GM13977 (cell line): Measurements from ENCODE around the gene KRTAP2-2.
"Not testable (repeated sequence)": the region's sequence is repeated elsewhere in the genome, so short reads cannot be mapped to it uniquely, and the experiment has no call there.

Experiments used
- DNase-seq: peaks from one replicate; pipeline ENCODE4 v3.0.0; 2012; ENCODE audit warnings: low spot score
- CTCF ChIP-seq: IDR thresholded peaks from 2 replicates; pipeline ENCODE4 v1.5.1; 2012; ENCODE audit warnings: mild to moderate bottlenecking, control low read depth; ENCODE audit not compliant: insufficient read depth; ENCODE audit errors: extremely low read depth, missing control alignments
- in situ Hi-C: fragments of 300-500 bp; cut with MboI; formaldehyde crosslinking; loops from one replicate; pipeline ENCODE4 v1.12.0; 2022; ENCODE audit warnings: low sequenced_read_pairs, low pct_unique_long_range_greater_than_20kb, mixed read lengths, inconsistent platforms; ENCODE audit not compliant: unreplicated experiment

KRTAP2-2 gene, protein sequence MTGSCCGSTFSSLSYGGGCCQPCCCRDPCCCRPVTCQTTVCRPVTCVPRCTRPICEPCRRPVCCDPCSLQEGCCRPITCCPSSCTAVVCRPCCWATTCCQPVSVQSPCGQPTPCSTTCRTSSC

DNA sequence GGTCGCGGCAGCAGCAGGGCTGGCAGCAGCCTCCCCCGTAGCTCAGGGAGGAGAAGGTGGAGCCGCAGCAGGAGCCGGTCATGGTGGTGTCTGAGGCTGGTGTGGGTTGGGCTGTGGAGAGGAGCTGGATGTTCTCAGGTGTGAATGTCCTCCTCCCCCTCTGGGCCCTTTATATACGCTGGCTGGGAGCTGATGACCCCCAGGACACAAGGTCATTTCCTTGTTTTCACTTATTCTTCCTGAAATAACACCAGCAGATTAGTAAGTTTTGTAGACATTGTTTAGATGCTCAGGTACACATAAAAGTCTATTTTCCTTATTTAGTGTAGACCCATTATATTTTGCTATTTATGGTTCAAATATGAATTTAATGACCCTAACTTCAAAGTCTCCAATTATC lies at the start of gene KRTAP2-2:
Gene KRTAP2-2, minus strand, starts transcription at position 101 of the 400 bp plus-strand sequence. Its CDS starts 19 bp downstream, at position 82.
- DNase-seq, in situ Hi-C loops: not testable (repeated sequence)

GRCh38 chr17:41104386-41105038 lies 49.5 kb upstream of the KRTAP2-2 start:
- DNase-seq, in situ Hi-C loops: not testable (repeated sequence)

DNA sequence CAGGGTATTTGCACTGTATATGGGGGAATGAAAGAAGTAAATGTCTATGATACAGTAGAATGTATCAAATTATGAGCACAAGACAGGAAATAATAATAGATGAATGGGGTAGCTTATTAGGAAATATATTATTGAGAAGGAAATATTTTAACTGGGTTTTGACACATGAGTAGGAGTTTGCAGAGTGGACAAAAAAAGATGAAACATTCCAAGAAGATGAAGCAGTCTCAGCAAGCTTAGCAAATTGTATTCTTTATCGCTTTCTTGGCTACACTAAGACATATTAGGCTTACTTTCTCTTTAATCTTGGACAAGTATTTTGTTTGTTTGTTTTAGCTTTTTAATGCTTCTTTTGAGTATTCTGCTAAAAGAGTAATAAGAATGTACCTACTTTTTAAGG lies 48.9 kb upstream of the KRTAP2-2 start:
- DNase-seq, result no peak
- in situ Hi-C loops, result no loop called here
- TF ChIP-seq CTCF, result no peak

DNA sequence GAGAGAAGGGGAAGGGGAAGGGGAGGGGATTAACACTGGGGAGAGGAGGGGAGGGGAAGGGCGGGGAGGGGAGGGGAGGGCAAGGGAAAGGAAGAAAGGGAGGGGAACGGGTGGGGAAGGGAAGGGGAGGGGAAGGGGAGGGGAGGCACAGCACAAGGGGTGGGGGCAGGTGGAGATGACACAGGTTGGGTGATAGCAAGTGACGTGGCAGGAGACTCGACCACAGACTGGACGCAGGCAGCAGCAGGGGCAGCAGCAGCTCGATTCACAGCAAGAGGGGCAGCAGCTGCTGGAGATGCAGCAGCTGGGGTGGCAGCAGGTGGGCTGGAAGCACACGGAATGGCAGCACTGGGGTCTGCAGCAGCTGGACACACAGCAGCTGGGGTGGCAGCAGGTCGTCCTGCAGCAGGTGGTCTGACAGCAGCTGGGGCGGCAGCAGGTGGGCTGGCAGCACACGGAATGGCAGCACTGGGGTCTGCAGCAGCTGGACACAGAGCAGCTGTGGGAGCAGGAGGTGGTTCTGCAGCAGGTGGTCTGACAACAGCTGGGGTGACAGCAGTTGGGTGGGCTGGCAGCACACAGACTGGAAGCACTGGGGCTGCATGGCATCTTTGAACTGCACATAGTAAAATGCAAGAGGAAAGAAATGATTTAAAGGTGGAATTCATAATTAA lies 46.7 kb upstream of the KRTAP2-2 start, which contains the start of gene KRTAP4-16:
Gene KRTAP4-16, minus strand, starts transcription at position 624 of the 674 bp plus-strand sequence. Its CDS starts 0 bp downstream, at position 624.
- in situ Hi-C loops, result no loop called here
- TF ChIP-seq CTCF, result no peak
- no peak for DNase-seq

DNA sequence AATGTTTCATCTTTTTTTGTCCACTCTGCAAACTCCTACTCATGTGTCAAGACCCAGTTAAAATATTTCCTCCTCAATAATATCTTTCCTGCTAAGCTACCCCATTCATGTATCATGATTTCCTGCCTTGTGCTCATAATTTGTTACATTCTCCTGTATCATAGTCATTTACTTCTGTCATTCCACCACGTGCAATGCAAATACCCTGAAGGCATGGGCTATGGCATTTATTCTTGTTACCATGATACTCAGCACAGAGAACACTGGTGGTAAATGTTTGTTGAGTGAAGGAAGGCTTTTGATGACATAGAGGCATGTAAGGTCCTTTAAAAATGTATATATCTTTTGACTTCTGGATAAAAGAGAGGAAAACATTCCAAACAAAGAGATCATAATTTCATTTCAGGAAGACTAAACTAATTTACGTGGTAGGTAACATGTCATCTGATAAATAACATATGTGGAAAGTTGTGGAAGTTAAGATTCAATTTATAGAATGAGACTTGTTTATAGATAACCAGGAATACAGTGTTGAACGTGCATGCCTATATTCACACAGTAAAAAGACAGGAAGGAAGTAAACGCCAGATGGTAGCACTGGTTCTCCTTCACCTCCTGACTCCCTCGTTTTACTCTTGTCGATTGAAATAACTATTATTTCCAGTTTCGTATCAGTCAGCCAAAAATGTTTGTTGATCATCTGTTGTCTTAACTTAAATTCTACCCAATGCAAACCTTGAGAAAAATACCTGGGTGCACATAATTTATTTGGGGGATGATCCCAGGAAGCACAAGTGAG lies 44.9 kb upstream of the KRTAP2-2 start:
- in situ Hi-C loops, DNase-seq: not testable (repeated sequence)

- no peak for DNase-seq
- TF ChIP-seq CTCF, result no peak
- in situ Hi-C loops, result no loop called here
Measured at GRCh38 chr17:41098481-41098880, 43.5 kb upstream of the KRTAP2-2 start.

DNA sequence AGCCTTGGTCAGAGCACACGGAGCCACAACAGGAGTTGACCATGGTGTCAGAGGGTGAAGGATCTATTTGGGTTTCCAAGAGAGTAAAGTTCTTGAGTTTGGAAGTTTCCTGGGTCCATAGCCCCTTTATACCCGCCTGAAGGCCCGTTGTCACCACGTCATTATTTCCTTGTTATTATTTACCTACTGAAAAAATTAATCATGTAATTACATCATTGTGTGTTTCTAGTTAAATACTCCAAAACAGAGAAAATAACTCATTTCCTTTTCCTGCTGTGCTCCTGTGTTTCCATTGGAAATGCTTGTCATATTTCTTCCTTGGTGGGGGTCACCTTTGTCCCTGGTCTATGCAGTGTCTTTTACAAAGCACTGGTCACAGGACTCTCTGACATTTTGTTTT lies 43.0 kb upstream of the KRTAP2-2 start, which contains the start of gene KRTAP4-8:
Gene KRTAP4-8, minus strand, starts transcription at position 101 of the 400 bp plus-strand sequence. Its CDS starts 58 bp downstream, at position 43.
- DNase-seq, result no peak
- no peak for TF ChIP-seq CTCF
- in situ Hi-C loops, result no loop called here
